ENCODE measurements around the gene BCAP31. TPM values are rescaled to one million over a fixed set of nuclear protein-coding genes. Genes with fewer than 3 reads are reported as not detected.
"Not testable (repeated sequence)": the region's sequence is repeated elsewhere in the genome, so short reads cannot be mapped to it uniquely, and the experiment has no call there.

The BCAP31 gene
- total RNA-seq, 1 donor from 2014 or later: 191 TPM

DNA sequence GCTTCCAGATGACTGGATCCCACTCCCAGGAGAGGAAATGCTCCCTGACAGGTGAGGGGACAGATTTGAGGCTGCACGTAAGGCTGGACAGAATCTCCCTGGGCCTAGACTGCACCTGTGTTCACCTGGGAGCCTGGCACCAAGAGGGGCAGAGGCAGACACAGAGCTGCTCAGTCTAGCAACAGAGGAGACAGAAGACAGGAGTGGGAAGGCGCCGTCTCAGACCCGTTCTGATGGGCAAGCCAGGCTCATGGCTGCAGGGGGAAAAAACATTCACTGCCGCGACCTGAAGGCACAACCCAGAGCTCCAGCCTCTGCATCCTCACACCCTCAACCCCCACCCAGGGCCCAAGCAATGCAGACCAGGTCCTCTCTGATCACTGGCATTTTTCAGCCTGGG, 16.8 kb downstream of the BCAP31 start:
- ATAC-seq: no peak

DNA sequence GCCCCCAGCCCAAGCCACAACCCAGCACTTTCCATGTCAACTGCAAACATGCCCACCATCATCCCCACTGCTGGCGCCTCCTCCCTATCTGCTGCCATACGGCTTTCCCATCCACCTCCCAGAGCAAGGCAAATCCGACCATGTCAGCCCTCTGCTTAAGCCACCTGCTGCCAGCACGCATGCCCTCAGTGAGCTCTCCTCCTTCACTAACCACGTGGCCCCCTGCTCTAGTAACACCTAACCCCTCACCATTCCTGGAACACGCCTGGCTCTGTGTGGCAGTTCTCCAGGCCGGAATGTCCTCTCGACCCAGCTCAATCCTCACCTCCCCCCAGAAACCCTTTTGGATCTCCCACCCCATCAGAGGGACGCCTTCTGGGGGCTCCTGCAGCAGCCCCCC, 17.4 kb downstream of the BCAP31 start:
- ATAC-seq: no peak

DNA sequence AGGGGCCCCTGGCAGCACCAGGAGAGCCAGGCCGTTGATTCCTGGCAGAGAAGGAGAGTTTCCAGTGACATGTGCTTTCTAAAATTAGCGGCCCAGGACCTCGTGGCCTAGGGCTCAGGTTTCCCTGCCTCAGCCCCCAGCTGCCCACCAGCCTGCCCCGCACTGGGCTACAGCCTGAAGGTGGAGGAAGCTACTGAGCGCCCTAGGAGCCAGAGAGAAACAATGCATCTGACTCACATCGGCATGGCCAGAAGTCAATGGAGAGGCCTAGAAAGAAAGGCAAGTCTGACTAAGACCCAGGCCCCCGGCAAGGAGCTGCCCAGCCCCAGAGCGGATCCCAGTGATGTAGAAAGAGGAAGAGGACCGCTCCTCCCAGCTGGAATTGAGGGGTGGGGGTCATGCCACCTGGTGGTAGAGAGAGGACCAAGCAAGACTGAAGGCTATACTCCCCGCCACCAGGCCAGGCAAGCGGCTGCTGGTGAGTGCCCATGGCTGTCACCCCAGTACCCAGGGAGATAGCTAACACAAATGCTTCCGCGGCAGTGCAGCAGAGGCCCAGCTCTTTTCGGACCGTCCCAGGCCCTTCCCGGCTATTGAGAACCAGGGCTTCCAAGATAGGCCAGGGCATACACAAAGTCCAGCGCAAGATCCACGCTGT, 18.7 kb downstream of the BCAP31 start:
- peak; percentile 3 for ATAC-seq

DNA sequence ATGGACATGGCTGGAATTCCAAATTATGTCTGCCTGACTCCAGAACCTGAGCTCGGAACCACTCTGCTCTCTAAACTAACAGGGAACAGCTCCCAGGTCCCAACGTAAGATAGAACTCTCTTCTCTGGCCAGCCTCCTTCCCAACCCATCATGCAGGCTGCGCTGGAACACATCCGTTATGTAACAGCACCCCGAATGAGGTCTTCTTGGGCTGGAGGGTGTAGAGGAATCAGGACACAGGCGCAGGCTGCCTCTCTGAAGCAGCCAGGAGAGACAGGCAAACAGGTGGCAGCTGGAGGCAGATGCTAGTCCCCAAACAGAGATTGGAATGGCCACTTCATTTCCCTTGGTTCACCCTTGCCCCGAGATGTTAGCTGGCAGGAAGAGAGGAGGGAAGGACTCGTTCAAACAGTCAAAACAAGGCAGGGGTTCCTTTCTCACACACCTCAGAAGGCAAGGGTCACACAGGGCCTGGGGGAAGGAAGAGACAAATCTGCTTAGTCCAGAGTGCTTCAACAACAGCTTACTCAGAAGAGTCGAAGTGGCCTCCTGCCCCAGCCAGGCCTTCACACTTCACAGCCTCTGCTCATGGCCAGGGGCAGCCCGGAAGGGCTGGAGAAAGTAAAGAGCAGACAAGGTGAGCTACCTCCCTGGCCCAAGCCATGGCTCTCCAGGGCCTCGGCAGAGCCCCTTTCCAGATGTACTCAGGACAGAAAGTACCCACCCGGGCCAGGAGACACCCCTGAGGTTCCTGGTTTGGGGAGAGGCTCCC, 19.4 kb downstream of the BCAP31 start:
- ATAC-seq: not testable (repeated sequence)

DNA sequence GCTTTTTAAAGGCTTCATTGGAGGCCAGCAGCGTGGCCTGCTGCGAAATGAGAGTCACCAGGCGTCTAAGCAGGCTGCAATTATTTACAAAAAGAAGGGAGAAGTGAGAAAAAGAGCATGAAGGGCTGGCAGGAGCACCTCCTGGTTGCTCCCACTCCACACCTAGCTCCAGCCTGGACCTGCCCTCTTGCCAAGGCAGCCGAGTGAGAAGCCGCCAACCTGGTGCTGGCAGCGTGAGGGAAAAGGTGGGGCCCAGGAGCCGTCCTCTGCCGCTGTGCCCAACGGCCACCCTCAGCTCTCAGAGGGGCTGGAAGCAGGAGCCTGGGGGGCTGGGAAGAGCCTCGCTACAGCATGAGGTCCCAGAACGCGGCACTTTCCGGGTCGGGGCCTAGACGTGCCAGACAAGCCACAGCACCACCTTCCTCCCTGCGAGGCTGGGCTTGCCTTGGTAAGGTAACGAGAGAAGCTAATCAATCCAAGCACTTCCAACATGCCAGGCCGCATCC, 20.1 kb downstream of the BCAP31 start:
- ATAC-seq: peak; percentile 26

DNA sequence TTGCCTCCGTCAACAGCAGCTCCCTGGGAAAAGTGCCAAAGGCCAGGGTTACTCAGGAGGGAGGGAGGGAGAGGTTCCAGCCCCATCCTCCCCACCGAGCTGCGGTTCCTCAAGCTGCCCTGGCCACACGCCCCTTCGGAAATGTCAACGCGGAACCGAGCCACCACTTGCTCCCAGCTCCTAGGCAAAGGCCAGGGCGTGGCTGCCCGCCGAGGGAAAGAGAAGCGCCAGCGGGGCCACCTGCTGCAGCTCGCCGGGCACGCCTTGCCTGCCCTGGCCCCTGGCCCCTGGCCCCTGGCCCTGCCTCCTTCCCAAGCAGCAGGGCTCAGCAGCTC, 21.2 kb downstream of the BCAP31 start:
- ATAC-seq: peak; percentile 43

DNA sequence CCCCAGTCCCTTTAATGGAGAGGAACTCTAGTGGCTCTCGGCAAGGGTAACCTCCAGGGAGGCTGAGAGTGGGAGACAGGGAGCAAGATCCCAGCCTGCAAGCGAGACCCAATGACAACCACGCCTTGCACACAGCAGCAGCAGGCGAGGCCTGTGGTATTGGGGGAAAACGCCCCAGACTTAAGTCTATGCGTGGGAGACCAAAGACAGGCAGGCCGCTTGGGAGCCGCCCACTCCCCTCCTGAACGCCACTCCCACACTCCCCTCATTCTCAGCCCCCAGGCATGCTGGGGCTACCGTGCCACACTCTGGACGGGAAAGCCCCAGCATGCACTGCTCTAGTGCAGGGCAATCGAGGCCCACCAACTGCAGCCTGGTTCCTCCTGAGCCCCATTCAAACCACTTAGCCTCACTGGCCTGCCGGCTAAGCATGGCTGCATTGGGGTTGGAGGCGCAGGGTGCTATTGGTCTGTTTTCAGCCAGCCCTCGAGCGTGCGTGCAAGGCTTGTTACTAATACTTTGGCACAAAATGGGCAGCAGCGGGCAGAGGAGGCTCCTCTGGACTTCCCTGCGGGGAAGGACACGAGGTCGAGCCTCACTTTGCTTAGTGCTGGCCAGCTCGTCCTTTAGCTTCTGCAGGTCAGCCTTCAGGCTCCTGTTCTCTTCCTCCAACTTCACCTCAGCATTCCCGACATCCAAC, 21.7 kb downstream of the BCAP31 start:
- no peak for ATAC-seq

DNA sequence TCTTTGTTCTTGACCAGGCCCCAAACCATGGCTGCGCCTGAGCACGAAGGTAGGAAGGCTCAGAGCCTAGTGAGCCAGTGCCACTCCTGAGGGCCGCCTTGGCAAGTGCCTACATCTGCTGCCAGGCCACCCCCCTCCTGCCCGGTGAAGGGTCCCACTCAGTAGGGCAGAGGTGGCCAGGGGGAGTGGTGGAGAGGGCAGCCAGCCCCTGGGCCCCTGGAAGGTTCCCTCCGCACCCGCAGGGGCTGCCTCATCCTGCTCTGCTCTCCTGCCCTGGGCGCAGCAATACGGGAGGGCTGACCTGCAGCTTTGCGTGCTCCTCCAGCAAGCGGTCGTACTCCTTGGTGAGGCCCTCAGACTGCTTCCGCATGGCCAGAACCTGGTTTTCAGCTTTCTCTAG, 22.5 kb downstream of the BCAP31 start:
- ATAC-seq: no peak

DNA sequence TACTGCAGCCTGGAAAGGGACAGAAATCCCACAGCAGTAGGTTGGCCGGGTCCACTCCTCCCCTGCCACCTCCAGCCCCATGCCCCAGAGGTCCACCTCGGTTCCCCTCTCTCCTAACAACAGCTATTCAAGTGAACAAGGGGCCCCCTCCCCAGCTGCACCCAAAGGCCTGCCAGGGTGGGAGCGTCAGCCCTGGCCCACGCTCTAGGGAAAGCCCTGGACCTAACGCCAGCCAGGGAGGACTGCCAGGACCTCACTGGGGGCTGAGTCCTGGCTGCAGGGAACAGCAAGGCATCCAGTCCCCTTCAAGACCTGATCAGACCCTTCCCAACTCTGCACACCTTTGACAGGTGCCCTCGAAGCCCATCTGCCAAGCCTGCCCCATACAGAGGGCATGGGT, 23.2 kb downstream of the BCAP31 start:
- no peak for ATAC-seq

DNA sequence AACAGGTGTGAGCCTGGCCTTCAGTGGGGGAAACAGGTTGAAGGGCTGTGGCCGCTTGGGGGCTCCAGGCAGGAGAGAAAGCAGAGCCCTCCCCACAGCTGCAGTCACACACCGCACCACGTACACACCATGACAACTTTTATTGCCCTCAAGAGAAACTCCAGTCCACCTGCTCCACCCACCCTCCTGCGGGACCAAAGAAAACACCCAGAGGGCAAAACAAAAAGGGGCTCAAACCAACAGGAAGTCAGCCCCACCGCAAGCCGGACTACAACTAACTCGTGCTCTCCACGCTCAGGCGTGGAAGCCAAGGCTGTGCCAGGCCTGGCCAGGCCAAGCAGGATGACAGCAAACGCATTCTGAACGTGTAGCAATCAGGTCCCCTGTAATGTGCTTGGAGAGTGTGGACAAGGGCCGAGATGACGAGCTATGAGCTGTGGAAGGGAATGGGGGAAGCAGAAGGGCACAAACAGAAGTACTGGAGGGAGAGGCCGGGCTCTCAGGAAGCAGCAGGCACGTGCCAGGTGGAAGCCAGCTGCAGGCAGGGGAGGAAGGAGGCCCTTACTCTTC, 23.7 kb downstream of the BCAP31 start:
- ATAC-seq: no peak

DNA sequence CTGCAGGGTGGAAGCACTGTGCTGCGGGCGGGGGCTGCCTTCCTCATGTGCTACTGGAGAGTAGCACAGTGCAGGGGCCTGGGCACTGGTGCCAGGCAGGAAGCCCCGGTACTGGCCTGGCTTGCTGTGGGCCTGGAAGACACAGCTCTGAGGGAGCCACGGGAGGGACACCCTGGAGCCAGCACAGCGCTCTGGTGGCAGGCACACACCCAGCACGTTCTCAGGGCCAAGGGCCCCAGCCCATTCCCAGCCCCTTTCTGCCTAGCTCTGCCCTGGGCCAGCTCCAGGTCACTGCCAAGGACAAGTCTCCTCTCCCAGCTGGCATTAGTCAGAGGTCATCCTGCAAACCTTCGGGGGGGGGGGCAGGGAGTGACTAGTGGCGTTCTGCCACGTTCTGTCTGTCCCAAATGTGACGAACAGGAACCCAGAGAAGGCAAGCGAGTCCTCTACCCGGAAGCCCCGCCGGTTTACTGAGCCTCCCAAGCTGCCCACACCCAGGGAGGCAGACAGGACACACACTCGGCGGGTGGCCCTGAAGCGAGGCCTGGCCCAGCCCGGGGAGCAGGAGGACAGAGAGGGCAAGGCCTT, 24.3 kb downstream of the BCAP31 start:
- ATAC-seq: peak; percentile 53

DNA sequence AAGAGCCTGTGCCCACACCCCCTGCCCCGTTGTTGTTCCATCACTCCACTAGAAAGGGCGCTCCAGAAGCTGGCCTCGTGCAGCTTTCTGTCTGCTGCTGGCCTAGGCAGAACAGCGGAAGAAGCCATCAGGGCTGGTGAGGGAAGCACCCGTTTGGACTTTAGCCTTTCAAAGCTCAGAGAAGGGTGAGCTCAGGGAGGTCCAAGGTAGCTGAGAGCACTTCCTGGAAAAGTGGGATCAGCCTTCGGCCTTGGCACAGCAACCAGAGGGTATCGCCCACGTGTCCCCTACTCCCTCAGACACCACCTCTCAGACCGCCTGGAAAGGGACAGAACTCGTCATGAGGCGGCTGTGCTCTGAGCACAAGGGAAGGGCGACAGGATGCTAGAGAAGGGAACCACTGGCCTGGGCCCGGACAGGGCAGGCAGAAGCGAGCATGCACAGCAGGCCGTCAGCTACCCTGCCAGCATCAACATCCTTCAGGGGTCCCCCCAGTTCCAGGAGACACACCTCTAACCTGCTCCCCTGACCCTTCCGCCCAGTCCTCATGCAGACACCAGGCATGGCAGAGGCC, 24.9 kb downstream of the BCAP31 start:
- not testable (repeated sequence) for ATAC-seq

DNA sequence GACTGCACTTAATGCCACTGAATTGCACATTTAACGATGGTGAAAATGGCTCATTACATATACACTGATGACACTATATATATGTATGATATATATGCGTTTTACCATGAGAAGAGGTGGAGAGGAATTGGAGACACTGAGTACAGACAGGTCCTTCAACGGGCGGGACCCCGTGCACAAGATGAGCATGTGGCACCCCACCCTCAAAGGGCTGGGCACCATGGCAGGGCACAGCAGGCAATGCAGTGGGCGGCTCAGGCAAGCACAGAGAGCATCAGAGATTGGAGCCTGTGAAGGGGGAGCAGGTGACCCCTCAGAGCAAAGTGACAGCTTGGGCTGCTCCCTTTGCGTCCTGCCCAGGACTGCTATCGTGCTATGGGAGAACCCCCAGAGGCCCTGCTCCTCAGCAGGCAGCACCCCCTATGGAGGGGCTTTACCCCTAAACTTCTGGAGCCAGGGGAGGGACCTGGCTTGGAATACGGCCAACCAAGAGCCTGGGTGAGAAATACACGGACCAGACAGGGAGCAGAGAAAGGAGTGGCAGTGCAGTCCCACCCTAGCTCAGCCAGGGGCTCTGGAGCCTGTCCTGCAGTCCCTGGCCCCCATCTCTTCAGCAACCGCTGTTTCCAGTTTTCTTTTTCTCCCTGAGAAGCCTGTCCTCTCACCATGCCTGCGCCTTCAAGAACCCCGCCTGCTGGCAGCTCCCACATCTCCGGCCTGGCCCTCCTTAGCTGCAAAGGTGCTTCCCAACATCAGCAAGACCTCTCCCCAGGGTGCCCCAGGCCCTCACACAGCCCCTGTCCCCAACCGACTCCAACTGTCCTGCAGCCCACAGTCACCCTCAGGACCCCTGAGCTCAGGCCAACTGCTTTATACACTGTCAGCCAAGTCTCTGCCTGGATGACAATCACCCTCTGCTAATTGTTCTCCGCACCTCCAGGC, 26.0 kb downstream of the BCAP31 start:
- no peak for ATAC-seq

DNA sequence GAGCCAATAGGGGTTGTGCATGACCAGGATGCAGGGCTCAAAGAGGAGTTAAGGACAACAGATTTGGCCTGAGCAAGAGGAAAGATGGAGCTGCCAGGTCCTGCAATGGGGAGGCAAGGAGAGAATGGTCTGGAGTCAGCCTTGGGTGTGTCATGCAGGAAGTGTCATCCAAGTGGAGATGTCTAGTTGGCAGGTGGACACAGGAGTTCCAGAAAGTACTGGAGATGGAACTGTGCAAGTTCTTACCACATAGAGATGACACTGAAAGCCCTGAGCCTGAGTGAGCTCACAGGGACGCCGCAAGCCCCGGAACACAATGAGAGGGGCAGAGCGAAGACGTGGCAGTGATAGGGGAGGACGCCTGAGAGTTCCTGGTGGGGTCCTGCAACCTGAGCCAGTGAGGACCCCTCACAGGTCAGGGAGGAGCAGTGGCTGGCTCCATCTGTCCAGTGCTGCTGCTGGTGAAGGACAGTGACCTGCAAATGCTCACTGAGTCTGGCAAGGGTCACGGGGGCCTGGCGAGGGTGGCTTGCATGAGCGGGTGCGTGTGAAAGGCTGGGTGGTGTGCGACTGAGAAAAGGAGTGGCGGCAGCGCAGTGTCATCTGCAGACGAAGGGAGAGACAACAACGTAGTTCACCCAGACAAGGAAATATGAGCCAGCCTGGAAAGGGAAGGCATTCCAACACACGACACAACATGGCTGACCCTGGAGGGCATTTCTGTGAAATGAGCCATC, 27.0 kb downstream of the BCAP31 start:
- peak; percentile 10 for ATAC-seq

DNA sequence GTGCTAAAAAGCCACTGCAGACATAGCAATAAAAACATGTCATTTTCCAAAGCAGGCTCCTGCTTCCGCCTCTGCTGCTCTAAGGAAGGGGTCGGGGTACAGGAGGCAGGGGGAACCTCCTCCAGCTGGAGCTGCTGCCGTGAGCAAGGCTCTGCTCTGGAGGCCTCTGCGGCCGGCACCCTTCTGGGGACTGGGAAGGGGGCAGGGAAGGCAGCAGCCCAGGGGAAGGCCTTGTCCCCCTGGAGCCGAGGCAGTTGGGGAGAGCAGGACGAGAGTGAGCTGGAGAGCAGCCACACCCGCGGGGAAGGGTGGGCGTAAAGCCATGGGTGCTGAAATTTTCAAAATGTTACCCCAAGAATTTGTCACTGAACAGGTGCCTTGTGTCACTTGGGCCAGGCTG, 27.6 kb downstream of the BCAP31 start:
- not testable (repeated sequence) for ATAC-seq

DNA sequence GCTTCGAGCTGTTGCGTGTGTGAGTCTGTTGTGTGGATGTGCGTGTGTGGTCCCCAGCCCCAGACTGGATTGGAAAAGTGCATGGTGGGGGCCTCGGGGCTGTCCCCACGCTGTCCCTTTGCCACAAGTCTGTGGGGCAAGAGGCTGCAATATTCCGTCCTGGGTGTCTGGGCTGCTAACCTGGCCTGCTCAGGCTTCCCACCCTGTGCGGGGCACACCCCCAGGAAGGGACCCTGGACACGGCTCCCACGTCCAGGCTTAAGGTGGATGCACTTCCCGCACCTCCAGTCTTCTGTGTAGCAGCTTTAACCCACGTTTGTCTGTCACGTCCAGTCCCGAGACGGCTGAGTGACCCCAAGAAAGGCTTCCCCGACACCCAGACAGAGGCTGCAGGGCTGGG, 28.1 kb downstream of the BCAP31 start:
- ATAC-seq: no peak

DNA sequence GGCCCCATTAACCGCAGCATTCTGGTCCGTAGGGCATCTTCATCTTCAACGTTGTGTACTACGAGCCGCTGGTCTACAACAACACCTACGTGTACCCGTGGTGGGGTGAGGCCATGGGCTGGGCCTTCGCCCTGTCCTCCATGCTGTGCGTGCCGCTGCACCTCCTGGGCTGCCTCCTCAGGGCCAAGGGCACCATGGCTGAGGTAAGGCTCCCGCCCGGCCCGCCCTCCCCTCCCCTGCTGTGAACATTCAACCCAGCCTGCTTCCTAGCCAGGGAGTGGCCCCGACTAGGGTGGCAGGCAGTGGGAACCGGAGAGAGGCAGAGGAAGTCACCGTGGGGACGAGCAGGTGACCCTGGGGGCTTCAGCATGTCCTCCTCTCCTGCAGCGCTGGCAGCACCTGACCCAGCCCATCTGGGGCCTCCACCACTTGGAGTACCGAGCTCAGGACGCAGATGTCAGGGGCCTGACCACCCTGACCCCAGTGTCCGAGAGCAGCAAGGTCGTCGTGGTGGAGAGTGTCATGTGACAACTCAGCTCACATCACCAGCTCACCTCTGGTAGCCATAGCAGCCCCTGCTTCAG, 29.4 kb downstream of the BCAP31 start:
- peak; percentile 1 for ATAC-seq

DNA sequence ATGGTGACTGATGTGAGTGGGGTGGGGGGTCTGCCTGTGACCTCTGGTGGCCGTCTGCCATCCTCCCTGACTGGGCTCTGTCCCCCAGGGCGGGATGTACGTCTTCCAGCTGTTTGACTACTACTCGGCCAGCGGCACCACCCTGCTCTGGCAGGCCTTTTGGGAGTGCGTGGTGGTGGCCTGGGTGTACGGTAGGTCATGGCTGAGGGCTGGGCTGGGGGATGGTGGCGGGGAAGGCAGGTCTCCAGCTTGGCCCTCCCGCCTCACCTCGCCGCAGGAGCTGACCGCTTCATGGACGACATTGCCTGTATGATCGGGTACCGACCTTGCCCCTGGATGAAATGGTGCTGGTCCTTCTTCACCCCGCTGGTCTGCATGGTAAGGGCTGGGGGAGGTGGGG, 29.9 kb downstream of the BCAP31 start:
- not testable (repeated sequence) for ATAC-seq

DNA sequence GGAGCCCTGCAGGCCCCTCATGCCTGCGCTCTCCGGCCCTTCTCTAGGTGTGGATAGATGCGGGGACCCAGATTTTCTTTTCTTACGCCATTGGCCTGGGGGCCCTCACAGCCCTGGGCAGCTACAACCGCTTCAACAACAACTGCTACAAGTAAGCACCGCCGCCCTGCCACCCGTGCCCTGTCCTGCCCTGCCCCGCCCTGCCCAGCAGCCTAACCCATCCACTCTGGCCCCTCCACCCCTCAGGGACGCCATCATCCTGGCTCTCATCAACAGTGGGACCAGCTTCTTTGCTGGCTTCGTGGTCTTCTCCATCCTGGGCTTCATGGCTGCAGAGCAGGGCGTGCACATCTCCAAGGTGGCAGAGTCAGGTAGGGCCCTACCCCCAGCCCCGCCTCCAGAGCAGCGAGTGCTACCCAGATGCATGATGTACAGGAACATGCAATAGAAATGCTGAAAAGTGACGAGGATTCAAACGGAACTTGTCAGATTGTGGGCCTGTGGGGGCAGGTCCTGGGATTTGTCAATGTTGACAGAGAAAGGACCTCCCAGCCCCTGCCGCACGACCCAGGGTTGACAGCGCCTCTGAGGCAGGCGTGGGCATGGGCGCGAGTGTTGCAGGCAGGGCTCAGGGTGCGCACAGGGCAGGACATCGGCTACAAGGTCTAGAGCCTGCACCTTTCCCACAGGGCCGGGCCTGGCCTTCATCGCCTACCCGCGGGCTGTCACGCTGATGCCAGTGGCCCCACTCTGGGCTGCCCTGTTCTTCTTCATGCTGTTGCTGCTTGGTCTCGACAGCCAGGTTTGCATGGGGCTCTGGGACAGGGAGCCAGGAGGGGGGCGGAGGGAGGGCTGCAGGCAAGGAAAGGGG, 30.7 kb downstream of the BCAP31 start:
- ATAC-seq: peak; percentile 49

Measured in esophagus mucosa (tissue), 1 donor.